HCT116 (cell line): ENCODE data around the gene NFE2L2. TPM values are rescaled to one million over a fixed set of nuclear protein-coding genes. Genes with fewer than 3 reads are reported as not detected.

Experiments used
- ATAC-seq: fragments of 200-7000 bp; cut with Tn5 transposase; 2 replicates; pipeline ENCODE4 v1.9.1; 2020; ENCODE audit warnings: mild to moderate bottlenecking, moderate library complexity
- BruUV-seq: library from RNA; stranded (reverse); fragments of 400-500 nt; replicated peaks from 2 replicates; lab custom pipeline; 2021; lab: Mats Ljungman, UMichigan
- CTCF ChIA-PET: fragments of 300-600 bp; sonication (Branson Sonifier 250); formaldehyde crosslinking; loops from one replicate; lab custom pipeline; 2021; ENCODE audit warnings: antibody characterized with exemption; lab: Charles Lee
- POLR2A ChIA-PET: fragments of 300-600, 350-600 bp; sonication (Branson Sonifier 250); formaldehyde crosslinking; loops from one replicate; lab custom pipeline; 2021; ENCODE audit warnings: antibody characterized with exemption; lab: Charles Lee
- RAD21 ChIA-PET, 2 experiments: fragments of 300-600 bp; sonication (Branson Sonifier 250); formaldehyde crosslinking; loops; one replicate each; lab custom pipeline; 2023; ENCODE audit warnings: low total read pairs in 2 of 2; ENCODE audit not compliant: uncharacterized antibody in 2 of 2, unreplicated experiment in 2 of 2, low non-redundant PET in 1 of 2; lab: Charles Lee
- DNase-seq: peaks from one replicate; pipeline ENCODE4 v3.0.0-alpha.2; 2010; ENCODE audit warnings: low read depth, low spot score
- H2AFZ ChIP-seq: fragments of 200-600 bp; shearing (Covaris generic), sonication (generic); 2 replicates; pipeline ENCODE4 v1.6.1; 2017; ENCODE audit warnings: low read depth, mixed run types, mixed read lengths, antibody characterized with exemption, low read length; ENCODE audit not compliant: poor library complexity, severe bottlenecking
- H3K27ac ChIP-seq: 2 replicates; pipeline ENCODE4 v1.5.1; 2012; ENCODE audit warnings: low read depth, low read length
- H3K27me3 ChIP-seq: fragments of 200-600 bp; sonication (generic); 2 replicates; pipeline ENCODE4 v1.6.1; 2016; ENCODE audit warnings: mixed run types, low read length, mixed read lengths; ENCODE audit not compliant: insufficient read depth
- H3K36me3 ChIP-seq, 2 experiments: fragments of 200-500 bp in 1 of 2; fragments of 200-600 bp in 1 of 2; sonication (Bioruptor generic) in 1 of 2; sonication (generic) in 1 of 2; 2 replicates each; pipeline versions ENCODE4 v1.5.1 to v1.6.1; 2014 to 2016; ENCODE audit warnings: low read length in 2 of 2, inconsistent platforms in 1 of 2, mixed read lengths in 1 of 2, mixed run types in 1 of 2; ENCODE audit not compliant: insufficient read depth in 2 of 2, control insufficient read depth in 1 of 2
- H3K4me1 ChIP-seq, 2 experiments: fragments of 200-600 bp in 1 of 2; sonication (generic) in 1 of 2; 2 replicates each; pipeline versions ENCODE4 v1.5.1 to v1.6.1; 2012 to 2017; ENCODE audit warnings: low read length in 2 of 2, inconsistent platforms in 1 of 2, mild to moderate bottlenecking in 1 of 2, mixed read lengths in 1 of 2, mixed run types in 1 of 2, moderate library complexity in 1 of 2; ENCODE audit not compliant: insufficient read depth in 2 of 2, control insufficient read depth in 1 of 2
- H3K4me2 ChIP-seq: fragments of 200-600 bp; sonication (generic); 2 replicates; pipeline ENCODE4 v1.6.1; 2017; ENCODE audit warnings: mixed run types, low read length, mixed read lengths
- H3K4me3 ChIP-seq, 2 experiments: fragments of 200-600 bp in 1 of 2; sonication (generic) in 1 of 2; replicated peaks in 1 of 2; 2 replicates each; pipeline ENCODE4 v1.5.1; 2011 to 2016; ENCODE audit warnings: low read length in 2 of 2, control low read depth in 1 of 2, low read depth in 1 of 2, mild to moderate bottlenecking in 1 of 2, mixed read lengths in 1 of 2, mixed run types in 1 of 2
- H3K79me2 ChIP-seq: fragments of 200-600 bp; sonication (generic); 2 replicates; pipeline ENCODE4 v1.6.1; 2017; ENCODE audit warnings: mild to moderate bottlenecking, mixed run types, low read length, moderate library complexity, mixed read lengths; ENCODE audit not compliant: insufficient read depth
- H3K9ac ChIP-seq: fragments of 200-600 bp; sonication (generic); 2 replicates; pipeline ENCODE4 v1.6.1; 2016; ENCODE audit warnings: low read length, mixed read lengths
- H3K9me2 ChIP-seq: fragments of 200-600 bp; sonication (generic), shearing (Covaris generic); 2 replicates; pipeline ENCODE4 v1.6.1; 2017; ENCODE audit warnings: mixed run types, mild to moderate bottlenecking, moderate library complexity; ENCODE audit not compliant: insufficient read depth
- H3K9me3 ChIP-seq, 2 experiments: fragments of 200-500 bp in 1 of 2; fragments of 200-600 bp in 1 of 2; sonication (Bioruptor generic) in 1 of 2; sonication (generic) in 1 of 2; 2 replicates each; pipeline ENCODE4 v1.6.1; 2014 to 2017; ENCODE audit warnings: low read length in 2 of 2, mixed read lengths in 2 of 2, inconsistent platforms in 1 of 2, low read depth in 1 of 2, mild to moderate bottlenecking in 1 of 2, mixed run types in 1 of 2, moderate library complexity in 1 of 2; ENCODE audit not compliant: control insufficient read depth in 1 of 2, insufficient read depth in 1 of 2
- H4K20me1 ChIP-seq: fragments of 200-600 bp; sonication (generic), shearing (Covaris generic); 2 replicates; pipeline ENCODE4 v1.6.1; 2017; ENCODE audit warnings: mixed run types, mild to moderate bottlenecking, moderate library complexity; ENCODE audit not compliant: insufficient read depth
- CTCF ChIP-seq, 3 experiments: fragments of 200-600 bp in 1 of 3; sonication (generic) in 1 of 3; IDR thresholded peaks in 2 of 3; conservative IDR thresholded peaks in 1 of 3; 2 replicates each; pipeline ENCODE4 v1.5.1; 2012 to 2017; ENCODE audit warnings: low read depth in 2 of 3, low read length in 2 of 3, antibody characterized with exemption in 1 of 3, borderline replicate concordance in 1 of 3, control low read depth in 1 of 3, mild to moderate bottlenecking in 1 of 3, mixed read lengths in 1 of 3, mixed run types in 1 of 3, moderate library complexity in 1 of 3; ENCODE audit not compliant: insufficient read depth in 1 of 3
- EGR1 ChIP-seq: IDR thresholded peaks from 2 replicates; pipeline ENCODE4 v1.6.1; 2012; ENCODE audit warnings: low read depth
- EZH2 ChIP-seq: fragments of 200-600 bp; sonication (generic); IDR thresholded peaks from 2 replicates; pipeline ENCODE4 v1.6.1; 2017; ENCODE audit warnings: antibody characterized with exemption, mixed run types
- FOSL1 ChIP-seq: IDR thresholded peaks from 2 replicates; pipeline ENCODE4 v1.6.1; 2012; ENCODE audit warnings: low read depth
- POLR2AphosphoS5 ChIP-seq: IDR thresholded peaks from 2 replicates; pipeline ENCODE4 v1.6.1; 2011; ENCODE audit warnings: mild to moderate bottlenecking, low read depth, low read length, moderate library complexity
- REST ChIP-seq: IDR thresholded peaks from 2 replicates; pipeline ENCODE4 v1.6.1; 2012; ENCODE audit warnings: low read depth
- SP1 ChIP-seq: IDR thresholded peaks from 2 replicates; pipeline ENCODE4 v1.6.1; 2012; ENCODE audit warnings: low read depth
- YY1 ChIP-seq: IDR thresholded peaks from 2 replicates; pipeline ENCODE4 v1.6.1; 2011; ENCODE audit warnings: low read length, low read depth, moderate library complexity, mild to moderate bottlenecking; ENCODE audit not compliant: insufficient replicate concordance; ENCODE audit errors: extremely low read depth
- ZFX ChIP-seq: fragments of 450-650 bp; IDR thresholded peaks from 2 replicates; pipeline ENCODE4 v1.6.1; 2017
- ZNF274 ChIP-seq: fragments of 200-500 bp; sonication (Bioruptor generic); IDR thresholded peaks from 2 replicates; pipeline ENCODE4 v1.6.1; 2014; ENCODE audit warnings: mild to moderate bottlenecking, low read depth, low read length, inconsistent platforms
- intact Hi-C: fragments of 100-400 bp; cut with micrococcal nuclease; formaldehyde crosslinking; loops from 2 replicates; pipeline ENCODE4 v1.10.0; 2022
- total RNA-seq: library from RNA; stranded (reverse); gene quantifications from one replicate; pipeline ENCODE4 v1.2.1, GENCODE V29; 2021; ENCODE audit not compliant: unreplicated experiment

NFE2L2 gene
- total RNA-seq, 1 experiment from 2014 or later, result 106 TPM

GRCh38 chr2:177239053-177239452 is 25.5 kb downstream of the NFE2L2 start:
- no peaks in the 10 kb centered on the region for H3K9me3 ChIP-seq
- no peak overlapping the region for H3K9ac ChIP-seq
- peaks cover 100% of the 10 kb centered on the region for H3K79me2 ChIP-seq
- H3K9me2 ChIP-seq, result no peaks in the 10 kb centered on the region
- DNase-seq (no peak), ATAC-seq (no peak)
- ChIA-PET CTCF (interaction anchor here (1.8 kb wide), 1 partner anchor 75 kb away, joined by 5 read pairs; no protein-coding TSS in a partner anchor), POLR2A (interaction anchor here (1.3 to 2.1 kb wide), 2 partner anchors 15 to 26 kb away, joined by 3 to 4 read pairs; partner anchors contain the start of gene NFE2L2), RAD21 (no interaction called here)
- peaks cover 7% of the 10 kb centered on the region; the same call in 1 of the 2 replicates for H4K20me1 ChIP-seq
- no peak overlapping the region for H2AFZ ChIP-seq
- no peak overlapping the region for H3K4me3 ChIP-seq
- H3K27me3 ChIP-seq, result no peaks in the 10 kb centered on the region
- H3K4me1 ChIP-seq, result peaks cover 39 to 44% of the 10 kb centered on the region in 2 experiments
- intact Hi-C loops, result no loop called here
- no peak for TF ChIP-seq POLR2AphosphoS5
- TF ChIP-seq ZFX, result no peak
- no peak for TF ChIP-seq EGR1
- no peak for TF ChIP-seq SP1
- TF ChIP-seq EZH2, result no peak
- no peak for TF ChIP-seq FOSL1
- no peak for TF ChIP-seq REST
- TF ChIP-seq YY1, result no peak
- no peak for TF ChIP-seq ZNF274
- no peak for TF ChIP-seq CTCF (IDR thresholded peaks at IDR 0.05 in 2 of 3, conservative IDR thresholded peaks at IDR 0.05 in 1 of 3; ENCODE audit: borderline replicate concordance in 1 of 3, insufficient read depth in 1 of 3, low read depth in 2 of 3, low read length in 2 of 3)
- H3K27ac ChIP-seq, result no peak overlapping the region
- no peak overlapping the region for H3K4me2 ChIP-seq
- H3K36me3 ChIP-seq, result peaks cover 1 to 6% of the 10 kb centered on the region in 2 experiments; a peak in 2 of 4 replicates
- no TSS peak for BruUV-seq
